GM19463 (cell line): ENCODE data around the gene CMYA5.
"Not testable (repeated sequence)": the region's sequence is repeated elsewhere in the genome, so short reads cannot be mapped to it uniquely, and the experiment has no call there.

Experiments used
- ATAC-seq: cut with Tn5 transposase; IDR thresholded peaks from one replicate; pipeline ENCODE4 v1.9.1; 2021; ENCODE audit warnings: mild to moderate bottlenecking, moderate library complexity; ENCODE audit not compliant: unreplicated experiment

Gene CMYA5

GRCh38 chr5:79702606-79703380 is 13.2 kb downstream of the CMYA5 start:
- ATAC-seq: no peak

- no peak for ATAC-seq
Measured at GRCh38 chr5:79703381-79703645, 13.7 kb downstream of the CMYA5 start.

GRCh38 chr5:79704553-79704952 is 14.9 kb downstream of the CMYA5 start:
- ATAC-seq: no peak

GRCh38 chr5:79705632-79706031 is 16.0 kb downstream of the CMYA5 start:
- ATAC-seq: no peak

GRCh38 chr5:79706317-79706716 is 16.7 kb downstream of the CMYA5 start:
- ATAC-seq: not testable (repeated sequence)

GRCh38 chr5:79707535-79707934 is 17.9 kb downstream of the CMYA5 start:
- ATAC-seq: no peak

GRCh38 chr5:79712741-79713140 is 23.1 kb downstream of the CMYA5 start:
- no peak for ATAC-seq

GRCh38 chr5:79713727-79714126 is 24.1 kb downstream of the CMYA5 start:
- ATAC-seq: no peak

GRCh38 chr5:79716839-79717238 is 27.2 kb downstream of the CMYA5 start:
- no peak for ATAC-seq

- no peak for ATAC-seq
Measured at GRCh38 chr5:79720096-79720495, 30.5 kb downstream of the CMYA5 start.

GRCh38 chr5:79727451-79728355 is 38.1 kb downstream of the CMYA5 start:
- ATAC-seq: no peak

GRCh38 chr5:79728396-79728795 is 38.8 kb downstream of the CMYA5 start:
- no peak for ATAC-seq

GRCh38 chr5:79729679-79730078 is 40.0 kb downstream of the CMYA5 start:
- no peak for ATAC-seq

- no peak for ATAC-seq
Measured at GRCh38 chr5:79730564-79730963, 40.9 kb downstream of the CMYA5 start.

- no peak for ATAC-seq
Measured at GRCh38 chr5:79731775-79732174, 42.1 kb downstream of the CMYA5 start.

- no peak for ATAC-seq
Measured at GRCh38 chr5:79736528-79737514, 47.2 kb downstream of the CMYA5 start.

GRCh38 chr5:79738349-79738748 is 48.7 kb downstream of the CMYA5 start:
- no peak for ATAC-seq

GRCh38 chr5:79742549-79743136 is 53.0 kb downstream of the CMYA5 start:
- ATAC-seq: no peak

GRCh38 chr5:79743846-79744605 is 54.4 kb downstream of the CMYA5 start:
- no peak for ATAC-seq

- no peak for ATAC-seq
Measured at GRCh38 chr5:79745255-79745654, 55.6 kb downstream of the CMYA5 start.
